Measurements from ENCODE around the gene POMT2. TPM values are rescaled to one million over a fixed set of nuclear protein-coding genes. Genes with fewer than 3 reads are reported as not detected.

The POMT2 gene
- total RNA-seq, 1 donor from 2014 or later = 51.5 TPM

DNA sequence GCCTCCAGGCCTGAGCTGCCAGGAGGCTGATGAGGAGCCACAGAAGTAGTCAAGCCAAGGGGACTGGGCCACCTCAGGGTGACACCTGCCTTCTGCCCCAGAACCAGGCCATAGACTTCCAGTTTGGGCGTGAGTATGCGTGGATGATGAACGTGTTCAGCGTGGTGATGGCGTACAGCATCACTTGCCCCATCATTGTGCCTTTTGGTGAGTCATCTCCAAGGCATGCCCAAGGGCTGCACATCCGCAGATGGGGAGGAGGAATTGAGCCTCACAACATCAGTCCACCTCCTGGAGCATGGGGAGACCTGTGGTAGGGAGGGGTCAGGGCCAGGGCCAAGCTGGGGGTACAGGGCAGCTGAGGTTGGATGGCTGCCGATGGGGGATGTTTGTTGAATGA lies 72.0 kb downstream of the POMT2 start:
- H3K27me3 Mint-ChIP-seq = peaks cover 3% of the 10 kb centered on the region

GRCh38 chr14:77246784-77247183 lies 73.9 kb downstream of the POMT2 start:
- TF ChIP-seq, protein P1, sequence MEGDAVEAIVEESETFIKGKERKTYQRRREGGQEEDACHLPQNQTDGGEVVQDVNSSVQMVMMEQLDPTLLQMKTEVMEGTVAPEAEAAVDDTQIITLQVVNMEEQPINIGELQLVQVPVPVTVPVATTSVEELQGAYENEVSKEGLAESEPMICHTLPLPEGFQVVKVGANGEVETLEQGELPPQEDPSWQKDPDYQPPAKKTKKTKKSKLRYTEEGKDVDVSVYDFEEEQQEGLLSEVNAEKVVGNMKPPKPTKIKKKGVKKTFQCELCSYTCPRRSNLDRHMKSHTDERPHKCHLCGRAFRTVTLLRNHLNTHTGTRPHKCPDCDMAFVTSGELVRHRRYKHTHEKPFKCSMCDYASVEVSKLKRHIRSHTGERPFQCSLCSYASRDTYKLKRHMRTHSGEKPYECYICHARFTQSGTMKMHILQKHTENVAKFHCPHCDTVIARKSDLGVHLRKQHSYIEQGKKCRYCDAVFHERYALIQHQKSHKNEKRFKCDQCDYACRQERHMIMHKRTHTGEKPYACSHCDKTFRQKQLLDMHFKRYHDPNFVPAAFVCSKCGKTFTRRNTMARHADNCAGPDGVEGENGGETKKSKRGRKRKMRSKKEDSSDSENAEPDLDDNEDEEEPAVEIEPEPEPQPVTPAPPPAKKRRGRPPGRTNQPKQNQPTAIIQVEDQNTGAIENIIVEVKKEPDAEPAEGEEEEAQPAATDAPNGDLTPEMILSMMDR (conservative IDR thresholded peaks at IDR 0.05) = no peak
- no peak for DNase-seq (ENCODE audit: extremely low spot score, unreplicated experiment)
- peaks cover 3% of the 10 kb centered on the region for H3K27me3 Mint-ChIP-seq
- no peaks in the 10 kb centered on the region for H3K36me3 Mint-ChIP-seq
- no peak overlapping the region for H3K27ac Mint-ChIP-seq
- H3K4me1 Mint-ChIP-seq (ENCODE audit: unreplicated experiment) = no peaks in the 10 kb centered on the region
- H3K9me3 Mint-ChIP-seq = no peaks in the 10 kb centered on the region
- H3K4me3 Mint-ChIP-seq = no peak overlapping the region

More for the DNA sequence above, 72.0 kb downstream of the POMT2 start:
- Mint-ChIP-seq H3K4me1 (ENCODE audit: unreplicated experiment) (no peaks in the 10 kb centered on the region), H3K4me3 (no peak overlapping the region), H3K9me3 (no peaks in the 10 kb centered on the region), H3K27ac (no peak overlapping the region), H3K36me3 (no peaks in the 10 kb centered on the region)
- DNase-seq (ENCODE audit: extremely low spot score, unreplicated experiment) = no peak
- TF ChIP-seq, protein P1 (conservative IDR thresholded peaks at IDR 0.05) = no peak

- Mint-ChIP-seq H3K27me3 (peaks cover 3% of the 10 kb centered on the region), H3K27ac (no peak overlapping the region), H3K9me3 (no peaks in the 10 kb centered on the region), H3K4me3 (no peak overlapping the region), H3K36me3 (no peaks in the 10 kb centered on the region), H3K4me1 (ENCODE audit: unreplicated experiment) (no peaks in the 10 kb centered on the region)
- no peak for DNase-seq (ENCODE audit: extremely low spot score, unreplicated experiment)
- TF ChIP-seq, protein P1 (conservative IDR thresholded peaks at IDR 0.05) = peak; percentile 31
These were observed 74.9 kb downstream of the POMT2 start for GRCh38 chr14:77245820-77246219.

DNA sequence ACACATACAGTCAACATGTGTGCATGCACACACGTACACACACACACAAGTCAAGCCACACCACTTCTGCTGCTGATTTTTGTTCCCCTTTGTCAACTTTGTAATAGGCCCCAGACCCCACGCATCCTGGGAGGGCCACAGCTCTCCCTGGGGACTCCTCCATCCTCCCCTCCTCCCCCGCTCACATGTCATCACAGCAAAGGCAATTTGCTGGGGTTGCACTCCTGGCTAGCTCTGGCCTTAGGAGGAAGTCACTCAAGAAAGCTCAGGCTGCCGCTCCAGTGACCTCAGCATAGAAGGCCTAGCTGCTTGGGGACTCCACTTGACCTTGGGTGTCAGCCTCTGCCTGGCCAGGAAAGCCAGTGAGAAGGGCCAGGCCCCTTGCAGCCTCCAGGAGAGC lies 76.8 kb downstream of the POMT2 start:
- Mint-ChIP-seq H3K9me3 (no peaks in the 10 kb centered on the region), H3K27ac (no peak overlapping the region), H3K4me1 (ENCODE audit: unreplicated experiment) (no peaks in the 10 kb centered on the region), H3K27me3 (peaks cover 3% of the 10 kb centered on the region), H3K4me3 (no peak overlapping the region), H3K36me3 (no peaks in the 10 kb centered on the region)
- TF ChIP-seq, protein P1 (conservative IDR thresholded peaks at IDR 0.05) = no peak
- no peak for DNase-seq (ENCODE audit: extremely low spot score, unreplicated experiment)

GRCh38 chr14:77242752-77243151 lies 77.9 kb downstream of the POMT2 start:
- TF ChIP-seq, protein P1 (conservative IDR thresholded peaks at IDR 0.05) = no peak
- Mint-ChIP-seq H3K27me3 (no peaks in the 10 kb centered on the region), H3K4me1 (ENCODE audit: unreplicated experiment) (no peaks in the 10 kb centered on the region), H3K27ac (no peak overlapping the region), H3K9me3 (no peaks in the 10 kb centered on the region), H3K36me3 (no peaks in the 10 kb centered on the region), H3K4me3 (no peak overlapping the region)
- DNase-seq (ENCODE audit: extremely low spot score, unreplicated experiment) = no peak

GRCh38 chr14:77241955-77242354 lies 78.7 kb downstream of the POMT2 start:
- Mint-ChIP-seq H3K27me3 (no peaks in the 10 kb centered on the region), H3K4me3 (no peak overlapping the region), H3K4me1 (ENCODE audit: unreplicated experiment) (no peaks in the 10 kb centered on the region), H3K9me3 (no peaks in the 10 kb centered on the region), H3K27ac (no peak overlapping the region), H3K36me3 (no peaks in the 10 kb centered on the region)
- TF ChIP-seq, protein P1 (conservative IDR thresholded peaks at IDR 0.05) = no peak
- no peak for DNase-seq (ENCODE audit: extremely low spot score, unreplicated experiment)
